OCI-LY7 (cell line): Measurements from ENCODE around the gene TFAP2E. TPM values are rescaled to one million over a fixed set of nuclear protein-coding genes. Genes with fewer than 3 reads are reported as not detected.

Source experiments
- BruUV-seq: library from RNA; stranded (reverse); fragments of 400-500 nt; replicated peaks from 2 replicates; lab custom pipeline; 2021; lab: Mats Ljungman, UMichigan
- CTCF ChIA-PET: fragments of 300-600 bp; sonication (Branson Sonifier 250); formaldehyde crosslinking; loops from one replicate; lab custom pipeline; 2022; ENCODE audit warnings: antibody characterized with exemption; ENCODE audit not compliant: unreplicated experiment; lab: Charles Lee
- POLR2A ChIA-PET: fragments of 300-600 bp; sonication (Branson Sonifier 250); formaldehyde crosslinking; loops from one replicate; lab custom pipeline; 2022; ENCODE audit warnings: antibody characterized with exemption; lab: Charles Lee
- DNase-seq: peaks from one replicate; pipeline ENCODE4 v3.0.0-alpha.2; 2015; ENCODE audit warnings: low spot score
- H2AFZ ChIP-seq: fragments of 200-600 bp; sonication (generic), shearing (Covaris generic); 2 replicates; pipeline ENCODE4 v1.6.1; 2014; ENCODE audit warnings: mild to moderate bottlenecking, antibody characterized with exemption, low read length, moderate library complexity
- H3K27ac ChIP-seq: fragments of 200-600 bp; sonication (generic); 2 replicates; pipeline ENCODE4 v1.5.1; 2014; ENCODE audit warnings: mixed run types, low read depth, mild to moderate bottlenecking, moderate library complexity, low read length, inconsistent platforms; ENCODE audit not compliant: poor library complexity, severe bottlenecking
- H3K36me3 ChIP-seq: fragments of 200-600 bp; sonication (generic); 2 replicates; pipeline ENCODE4 v1.6.1; 2014; ENCODE audit warnings: mild to moderate bottlenecking, antibody characterized with exemption, low read length, moderate library complexity, mixed read lengths; ENCODE audit not compliant: insufficient read depth
- H3K4me1 ChIP-seq: fragments of 200-600 bp; sonication (generic); 2 replicates; pipeline ENCODE4 v1.5.1; 2014; ENCODE audit warnings: mild to moderate bottlenecking, low read length; ENCODE audit not compliant: insufficient read depth, poor library complexity, severe bottlenecking
- H3K4me2 ChIP-seq: fragments of 200-600 bp; sonication (generic); 2 replicates; pipeline ENCODE4 v1.6.1; 2014; ENCODE audit warnings: mild to moderate bottlenecking, low read length
- H3K4me3 ChIP-seq: fragments of 200-600 bp; sonication (generic); 2 replicates; pipeline ENCODE4 v1.5.1; 2014; ENCODE audit warnings: mild to moderate bottlenecking, low read depth, low read length; ENCODE audit not compliant: poor library complexity, severe bottlenecking
- H3K79me2 ChIP-seq: fragments of 200-600 bp; sonication (generic); 2 replicates; pipeline ENCODE4 v1.6.1; 2016; ENCODE audit warnings: low read depth, mild to moderate bottlenecking, low read length, moderate library complexity, mixed read lengths; ENCODE audit not compliant: insufficient read depth
- H3K9me2 ChIP-seq: fragments of 200-600 bp; sonication (generic); 2 replicates; pipeline ENCODE4 v1.6.1; 2016; ENCODE audit warnings: mild to moderate bottlenecking, low read length, mixed read lengths; ENCODE audit not compliant: insufficient read depth
- H3K9me3 ChIP-seq: fragments of 200-600 bp; sonication (generic); 2 replicates; pipeline ENCODE4 v1.6.1; 2014; ENCODE audit warnings: mild to moderate bottlenecking, mixed run types, low read length, mixed read lengths
- H4K20me1 ChIP-seq: fragments of 200-600 bp; sonication (generic); 2 replicates; pipeline ENCODE4 v1.6.1; 2014; ENCODE audit warnings: mild to moderate bottlenecking, antibody characterized with exemption, low read length, moderate library complexity, mixed read lengths; ENCODE audit not compliant: insufficient read depth
- EZH2phosphoT487 ChIP-seq: fragments of 200-600 bp; sonication (generic); IDR thresholded peaks from 2 replicates; pipeline ENCODE4 v1.6.1; 2018; ENCODE audit warnings: low read depth, borderline replicate concordance, mild to moderate bottlenecking, mixed run types, antibody characterized with exemption, low read length, moderate library complexity, mixed read lengths
- intact Hi-C: fragments of 100-400 bp; cut with micrococcal nuclease; formaldehyde crosslinking; loops from one replicate; pipeline ENCODE4 v1.10.0; 2022; ENCODE audit not compliant: unreplicated experiment
- total RNA-seq, 2 experiments: library from RNA; depleted of rRNA in 1 of 2; stranded (reverse); fragments of >200 nt in 1 of 2; shearing (Covaris generic) in 1 of 2; gene quantifications; 2 replicates each; pipeline ENCODE4 v1.2.3, GENCODE V29; 2014 to 2022
- TF ChIP-seq, protein P1 (sequence below): fragments of 200-600 bp; sonication (generic); conservative IDR thresholded peaks from 2 replicates; pipeline ENCODE4 v1.5.1; 2014; ENCODE audit warnings: mild to moderate bottlenecking, antibody characterized with exemption, low read length, moderate library complexity, mixed read lengths

Gene TFAP2E
- total RNA-seq, 2 experiments from 2014 or later: 1.1 to 1.2 TPM

GRCh38 chr1:35587736-35588135 lies 14.6 kb downstream of the TFAP2E start:
- ChIA-PET POLR2A (no interaction called here), CTCF (no interaction called here)
- BruUV-seq: no TSS peak
- H4K20me1 ChIP-seq: no peaks in the 10 kb centered on the region
- no peak overlapping the region for H3K4me3 ChIP-seq
- no peaks in the 10 kb centered on the region for H3K79me2 ChIP-seq
- no peak overlapping the region for H3K27ac ChIP-seq
- no peak overlapping the region for H2AFZ ChIP-seq
- no peaks in the 10 kb centered on the region for H3K9me2 ChIP-seq
- no peak overlapping the region for H3K4me2 ChIP-seq
- H3K9me3 ChIP-seq: no peaks in the 10 kb centered on the region
- no peaks in the 10 kb centered on the region for H3K36me3 ChIP-seq
- DNase-seq: no peak
- intact Hi-C loops: no loop called here
- no peaks in the 10 kb centered on the region for H3K4me1 ChIP-seq
- no peak for TF ChIP-seq EZH2phosphoT487
- TF ChIP-seq, protein P1, sequence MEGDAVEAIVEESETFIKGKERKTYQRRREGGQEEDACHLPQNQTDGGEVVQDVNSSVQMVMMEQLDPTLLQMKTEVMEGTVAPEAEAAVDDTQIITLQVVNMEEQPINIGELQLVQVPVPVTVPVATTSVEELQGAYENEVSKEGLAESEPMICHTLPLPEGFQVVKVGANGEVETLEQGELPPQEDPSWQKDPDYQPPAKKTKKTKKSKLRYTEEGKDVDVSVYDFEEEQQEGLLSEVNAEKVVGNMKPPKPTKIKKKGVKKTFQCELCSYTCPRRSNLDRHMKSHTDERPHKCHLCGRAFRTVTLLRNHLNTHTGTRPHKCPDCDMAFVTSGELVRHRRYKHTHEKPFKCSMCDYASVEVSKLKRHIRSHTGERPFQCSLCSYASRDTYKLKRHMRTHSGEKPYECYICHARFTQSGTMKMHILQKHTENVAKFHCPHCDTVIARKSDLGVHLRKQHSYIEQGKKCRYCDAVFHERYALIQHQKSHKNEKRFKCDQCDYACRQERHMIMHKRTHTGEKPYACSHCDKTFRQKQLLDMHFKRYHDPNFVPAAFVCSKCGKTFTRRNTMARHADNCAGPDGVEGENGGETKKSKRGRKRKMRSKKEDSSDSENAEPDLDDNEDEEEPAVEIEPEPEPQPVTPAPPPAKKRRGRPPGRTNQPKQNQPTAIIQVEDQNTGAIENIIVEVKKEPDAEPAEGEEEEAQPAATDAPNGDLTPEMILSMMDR: no peak

- Histone ChIP-seq H3K27ac (no peak overlapping the region), H3K4me1 (no peaks in the 10 kb centered on the region), H3K36me3 (no peaks in the 10 kb centered on the region), H3K9me3 (no peaks in the 10 kb centered on the region), H3K4me2 (no peak overlapping the region), H3K4me3 (no peak overlapping the region), H3K79me2 (no peaks in the 10 kb centered on the region), H4K20me1 (no peaks in the 10 kb centered on the region), H3K9me2 (no peaks in the 10 kb centered on the region), H2AFZ (no peak overlapping the region)
- BruUV-seq: no TSS peak
- intact Hi-C loops: no loop called here
- no peak for DNase-seq
- TF ChIP-seq, protein P1: no peak
- TF ChIP-seq EZH2phosphoT487: no peak
- ChIA-PET CTCF (no interaction called here), POLR2A (no interaction called here)
These were observed 15.2 kb downstream of the TFAP2E start for GRCh38 chr1:35588197-35588910.
